Prostate gland (tissue), 2 donors: ENCODE measurements around the gene CD82.

Experiments
- POLR2A ChIP-seq: fragments of 450-650 bp; IDR thresholded peaks from one replicate; pipeline ENCODE4 v1.6.1; 2016; ENCODE audit warnings: antibody characterized with exemption, mild to moderate bottlenecking
- POLR2AphosphoS5 ChIP-seq: sonication (generic); formaldehyde crosslinking; IDR thresholded peaks from one replicate; pipeline ENCODE4 v1.6.1; 2017; ENCODE audit warnings: antibody characterized with exemption
- TF ChIP-seq, protein P1 (sequence below), 4 experiments: fragments of 200-600 bp in 2 of 4; fragments of 450-650 bp in 2 of 4; sonication (generic) in 2 of 4; IDR thresholded peaks; 1 replicate in 3 of 4; 2 replicates in 1 of 4; pipeline ENCODE4 v1.5.1; 2016 to 2019; ENCODE audit warnings: antibody characterized with exemption in 4 of 4, mild to moderate bottlenecking in 2 of 4, moderate library complexity in 2 of 4

DNA sequence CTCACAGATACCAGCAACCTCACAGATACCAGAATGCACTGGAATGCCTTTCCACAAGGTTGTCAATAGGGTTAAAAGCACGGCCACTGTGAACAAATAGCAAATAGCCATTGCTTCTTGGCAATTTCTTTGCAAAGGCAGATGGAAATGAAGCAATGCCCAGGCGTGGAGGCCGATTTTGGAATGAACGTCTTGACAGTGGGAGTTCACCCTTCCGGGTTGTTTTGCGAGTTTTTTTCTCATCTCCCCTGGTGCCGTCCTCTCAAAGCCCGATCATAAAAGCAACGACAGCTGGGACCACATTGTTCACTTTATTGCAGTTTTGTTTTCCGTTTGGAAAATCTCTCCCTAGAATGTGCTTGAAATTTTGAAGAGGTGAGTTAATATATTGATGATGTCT is 38.0 kb upstream of the CD82 start:
- TF ChIP-seq, protein P1, sequence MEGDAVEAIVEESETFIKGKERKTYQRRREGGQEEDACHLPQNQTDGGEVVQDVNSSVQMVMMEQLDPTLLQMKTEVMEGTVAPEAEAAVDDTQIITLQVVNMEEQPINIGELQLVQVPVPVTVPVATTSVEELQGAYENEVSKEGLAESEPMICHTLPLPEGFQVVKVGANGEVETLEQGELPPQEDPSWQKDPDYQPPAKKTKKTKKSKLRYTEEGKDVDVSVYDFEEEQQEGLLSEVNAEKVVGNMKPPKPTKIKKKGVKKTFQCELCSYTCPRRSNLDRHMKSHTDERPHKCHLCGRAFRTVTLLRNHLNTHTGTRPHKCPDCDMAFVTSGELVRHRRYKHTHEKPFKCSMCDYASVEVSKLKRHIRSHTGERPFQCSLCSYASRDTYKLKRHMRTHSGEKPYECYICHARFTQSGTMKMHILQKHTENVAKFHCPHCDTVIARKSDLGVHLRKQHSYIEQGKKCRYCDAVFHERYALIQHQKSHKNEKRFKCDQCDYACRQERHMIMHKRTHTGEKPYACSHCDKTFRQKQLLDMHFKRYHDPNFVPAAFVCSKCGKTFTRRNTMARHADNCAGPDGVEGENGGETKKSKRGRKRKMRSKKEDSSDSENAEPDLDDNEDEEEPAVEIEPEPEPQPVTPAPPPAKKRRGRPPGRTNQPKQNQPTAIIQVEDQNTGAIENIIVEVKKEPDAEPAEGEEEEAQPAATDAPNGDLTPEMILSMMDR (IDR thresholded peaks at IDR 0.05): no peak
- no peak for TF ChIP-seq POLR2A
- TF ChIP-seq POLR2AphosphoS5: no peak
